ENCODE results near the gene NDFIP1.

DNA sequence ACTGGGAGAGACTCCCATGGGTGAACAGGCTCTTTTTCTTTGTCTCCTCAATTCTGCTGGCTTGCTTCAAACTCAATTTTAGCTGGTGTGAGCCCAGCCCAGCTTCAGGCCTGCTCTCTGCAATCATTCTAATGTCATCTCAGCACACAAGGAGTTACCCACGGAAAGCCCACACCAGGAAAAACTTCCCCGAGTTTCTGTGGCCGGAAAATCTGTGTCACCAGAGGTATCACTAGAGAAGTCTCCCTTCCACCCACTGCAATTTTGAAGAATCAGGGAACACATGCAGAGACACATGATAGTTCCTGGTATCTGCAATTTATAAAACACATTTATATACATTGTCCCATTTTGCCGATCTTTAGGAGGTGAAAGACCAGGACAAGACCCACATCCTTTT lies 13.5 kb upstream of the NDFIP1 start:
- TF ChIP-seq, protein P1, sequence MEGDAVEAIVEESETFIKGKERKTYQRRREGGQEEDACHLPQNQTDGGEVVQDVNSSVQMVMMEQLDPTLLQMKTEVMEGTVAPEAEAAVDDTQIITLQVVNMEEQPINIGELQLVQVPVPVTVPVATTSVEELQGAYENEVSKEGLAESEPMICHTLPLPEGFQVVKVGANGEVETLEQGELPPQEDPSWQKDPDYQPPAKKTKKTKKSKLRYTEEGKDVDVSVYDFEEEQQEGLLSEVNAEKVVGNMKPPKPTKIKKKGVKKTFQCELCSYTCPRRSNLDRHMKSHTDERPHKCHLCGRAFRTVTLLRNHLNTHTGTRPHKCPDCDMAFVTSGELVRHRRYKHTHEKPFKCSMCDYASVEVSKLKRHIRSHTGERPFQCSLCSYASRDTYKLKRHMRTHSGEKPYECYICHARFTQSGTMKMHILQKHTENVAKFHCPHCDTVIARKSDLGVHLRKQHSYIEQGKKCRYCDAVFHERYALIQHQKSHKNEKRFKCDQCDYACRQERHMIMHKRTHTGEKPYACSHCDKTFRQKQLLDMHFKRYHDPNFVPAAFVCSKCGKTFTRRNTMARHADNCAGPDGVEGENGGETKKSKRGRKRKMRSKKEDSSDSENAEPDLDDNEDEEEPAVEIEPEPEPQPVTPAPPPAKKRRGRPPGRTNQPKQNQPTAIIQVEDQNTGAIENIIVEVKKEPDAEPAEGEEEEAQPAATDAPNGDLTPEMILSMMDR (IDR thresholded peaks at IDR 0.05) = no peak
- no peak for TF ChIP-seq POLR2A (IDR thresholded peaks at IDR 0.05)

All from uterus (tissue), 2 donors.